H1 (cell line): Measurements from ENCODE around the gene PROK2. TPM values are rescaled to one million over a fixed set of nuclear protein-coding genes. Genes with fewer than 3 reads are reported as not detected.

ENCODE experiments used
- CTCF ChIA-PET: fragments of 300-600 bp; sonication (Branson Sonifier 250); formaldehyde crosslinking; loops from one replicate; lab custom pipeline; 2021; ENCODE audit not compliant: partially characterized antibody; lab: Charles Lee
- POLR2A ChIA-PET: fragments of 300-600 bp; sonication (Branson Sonifier 250); formaldehyde crosslinking; loops from one replicate; lab custom pipeline; 2021; ENCODE audit warnings: inconsistent platforms; ENCODE audit not compliant: partially characterized antibody; lab: Charles Lee
- DNase-seq, 2 experiments: peaks; one replicate each; pipeline versions ENCODE4 v3.0.0 to v3.0.0-alpha.2; 2010 to 2022; ENCODE audit warnings: low spot score in 2 of 2, low read depth in 1 of 2, mixed read lengths in 1 of 2
- FAIRE-seq: peaks from 2 replicates; lab custom pipeline; 2011; peaks lifted over from hg19 to GRCh38; lab: Jason Lieb, UNC
- H2AFZ ChIP-seq: 2 replicates; pipeline ENCODE4 v1.8.1; 2012; ENCODE audit warnings: low read length, inconsistent platforms
- H2AK5ac ChIP-seq: 2 replicates; pipeline ENCODE4 v1.6.1; 2013; ENCODE audit warnings: low read depth, low read length
- H2BK120ac ChIP-seq: replicated peaks from 2 replicates; pipeline ENCODE3; 2013; ENCODE audit warnings: low read depth, low read length, inconsistent platforms
- H2BK12ac ChIP-seq: 2 replicates; pipeline ENCODE4 v1.6.1; 2013; ENCODE audit warnings: low read depth, low read length
- H2BK15ac ChIP-seq: 2 replicates; pipeline ENCODE4 v1.6.1; 2013; ENCODE audit warnings: low read length
- H2BK20ac ChIP-seq: 2 replicates; pipeline ENCODE4 v1.6.1; 2013; ENCODE audit warnings: low read length
- H2BK5ac ChIP-seq: 2 replicates; pipeline ENCODE4 v1.6.1; 2013; ENCODE audit warnings: low read depth, low read length
- H3K14ac ChIP-seq: 2 replicates; pipeline ENCODE4 v1.6.1; 2013; ENCODE audit warnings: inconsistent platforms; ENCODE audit not compliant: insufficient read length
- H3K18ac ChIP-seq: 2 replicates; pipeline ENCODE4 v1.6.1; 2013; ENCODE audit warnings: low read length; ENCODE audit errors: extremely low read depth
- H3K23ac ChIP-seq: 2 replicates; pipeline ENCODE4 v1.6.1; 2013; ENCODE audit warnings: inconsistent platforms; ENCODE audit not compliant: insufficient read length
- H3K23me2 ChIP-seq: 2 replicates; pipeline ENCODE4 v1.6.1; 2013; ENCODE audit warnings: low read depth, low read length
- H3K27ac ChIP-seq: 2 replicates; pipeline ENCODE4 v1.6.1; 2011; ENCODE audit warnings: low read depth, low read length, inconsistent platforms
- H3K27me3 ChIP-seq, 4 experiments: replicated peaks in 1 of 4; 1 replicate in 1 of 4; 2 replicates in 3 of 4; pipeline versions ENCODE4 v1.6.1 to v1.8.1; 2011 to 2013; ENCODE audit warnings: low read length in 3 of 4, mild to moderate bottlenecking in 3 of 4, inconsistent platforms in 2 of 4, mixed read lengths in 2 of 4, moderate library complexity in 1 of 4; ENCODE audit not compliant: control insufficient read depth in 3 of 4, insufficient read depth in 3 of 4; ENCODE audit errors: extremely low read depth in 1 of 4
- H3K36me3 ChIP-seq, 4 experiments: 2 replicates each; pipeline versions ENCODE4 v1.6.1 to v1.8.1; 2011 to 2013; ENCODE audit warnings: mild to moderate bottlenecking in 4 of 4, low read length in 3 of 4, moderate library complexity in 2 of 4, control low read depth in 1 of 4, inconsistent platforms in 1 of 4; ENCODE audit not compliant: insufficient read depth in 4 of 4, control insufficient read depth in 2 of 4
- H3K4ac ChIP-seq: replicated peaks from 2 replicates; pipeline ENCODE3; 2013; ENCODE audit warnings: low read length, low read depth, mixed read lengths, inconsistent platforms; ENCODE audit not compliant: insufficient read length
- H3K4me1 ChIP-seq, 4 experiments: replicated peaks in 1 of 4; 1 replicate in 1 of 4; 2 replicates in 3 of 4; pipeline versions ENCODE4 v1.6.1 to v1.8.1; 2011 to 2013; ENCODE audit warnings: low read length in 3 of 4, inconsistent platforms in 2 of 4, mixed read lengths in 1 of 4; ENCODE audit not compliant: insufficient read depth in 4 of 4, control insufficient read depth in 3 of 4
- H3K4me2 ChIP-seq, 2 experiments: 2 replicates each; pipeline versions ENCODE4 v1.6.1 to v1.8.1; 2011 to 2013; ENCODE audit warnings: low read depth in 2 of 2, low read length in 2 of 2, control low read depth in 1 of 2, inconsistent platforms in 1 of 2, mild to moderate bottlenecking in 1 of 2; ENCODE audit not compliant: insufficient read depth in 1 of 2
- H3K4me3 ChIP-seq, 4 experiments: fragments of 200-600, 300-600 bp in 1 of 4; sonication (generic), shearing (Covaris generic), sonication (Bioruptor Twin) in 1 of 4; 2 replicates each; pipeline versions ENCODE4 v1.5.1 to v1.8.1; 2011 to 2016; ENCODE audit warnings: low read length in 4 of 4, low read depth in 3 of 4, control low read depth in 2 of 4, inconsistent platforms in 2 of 4, mild to moderate bottlenecking in 2 of 4, mixed read lengths in 1 of 4, moderate library complexity in 1 of 4; ENCODE audit not compliant: insufficient read depth in 2 of 4; ENCODE audit errors: extremely low read depth in 1 of 4
- H3K56ac ChIP-seq: replicated peaks from 2 replicates; pipeline ENCODE3; 2013; ENCODE audit warnings: low read depth, mild to moderate bottlenecking, mixed read lengths, low read length, inconsistent platforms; ENCODE audit not compliant: insufficient read length
- H3K79me1 ChIP-seq: 2 replicates; pipeline ENCODE4 v1.6.1; 2013; ENCODE audit warnings: low read depth, low read length, control low read depth
- H3K79me2 ChIP-seq, 2 experiments: 2 replicates each; pipeline versions ENCODE4 v1.6.1 to v1.8.1; 2012 to 2013; ENCODE audit warnings: low read length in 2 of 2, mild to moderate bottlenecking in 2 of 2, inconsistent platforms in 1 of 2; ENCODE audit not compliant: insufficient read depth in 2 of 2, control insufficient read depth in 1 of 2
- H3K9ac ChIP-seq, 4 experiments: replicated peaks in 1 of 4; 1 replicate in 1 of 4; 2 replicates in 3 of 4; pipeline versions ENCODE4 v1.6.1 to v1.8.1; 2011 to 2013; ENCODE audit warnings: low read depth in 3 of 4, low read length in 3 of 4, control low read depth in 2 of 4, mild to moderate bottlenecking in 2 of 4, moderate library complexity in 2 of 4, inconsistent platforms in 1 of 4; ENCODE audit errors: extremely low read depth in 1 of 4
- H3K9me3 ChIP-seq, 2 experiments: 2 replicates each; pipeline versions ENCODE4 v1.6.1 to v1.8.1; 2012 to 2013; ENCODE audit warnings: mild to moderate bottlenecking in 2 of 2, moderate library complexity in 2 of 2, control low read depth in 1 of 2, inconsistent platforms in 1 of 2, low read depth in 1 of 2, low read length in 1 of 2, mixed read lengths in 1 of 2; ENCODE audit not compliant: insufficient read depth in 2 of 2
- H4K20me1 ChIP-seq, 2 experiments: replicated peaks in 1 of 2; 2 replicates each; pipeline versions ENCODE3 to v1.8.1; 2011 to 2013; ENCODE audit warnings: inconsistent platforms in 2 of 2, low read length in 2 of 2, mild to moderate bottlenecking in 1 of 2; ENCODE audit not compliant: insufficient read depth in 2 of 2, control insufficient read depth in 1 of 2
- H4K5ac ChIP-seq: 2 replicates; pipeline ENCODE4 v1.6.1; 2013; ENCODE audit warnings: low read length, low read depth, mixed read lengths, inconsistent platforms; ENCODE audit not compliant: insufficient read length
- H4K8ac ChIP-seq: 2 replicates; pipeline ENCODE4 v1.8.0; 2013; ENCODE audit warnings: mild to moderate bottlenecking, moderate library complexity, low read length, inconsistent platforms; ENCODE audit not compliant: insufficient read depth; ENCODE audit errors: extremely low read depth
- H4K91ac ChIP-seq: replicated peaks from 2 replicates; pipeline ENCODE3; 2013; ENCODE audit warnings: low read length, mixed read lengths, inconsistent platforms; ENCODE audit not compliant: insufficient read length
- BRCA1 ChIP-seq: IDR thresholded peaks from 2 replicates; pipeline ENCODE4 v1.6.1; 2012; ENCODE audit warnings: low read depth, low read length, improper control_type of control experiment
- CBX5 ChIP-seq: fragments of 300-800, 300-1000 bp; sonication (generic); IDR thresholded peaks from 2 replicates; pipeline ENCODE4 v1.7.1; 2016; ENCODE audit warnings: antibody characterized with exemption, low read length, low read depth
- CBX8 ChIP-seq: fragments of 300-800, 300-1000 bp; sonication (generic); IDR thresholded peaks from 2 replicates; pipeline ENCODE4 v1.7.1; 2016; ENCODE audit warnings: low read depth, low read length, borderline replicate concordance
- CHD1 ChIP-seq: IDR thresholded peaks from 2 replicates; pipeline ENCODE4 v1.6.1; 2012; ENCODE audit warnings: low read depth, low read length, improper control_type of control experiment
- EP300 ChIP-seq, 2 experiments: IDR thresholded peaks; 1 replicate in 1 of 2; 2 replicates in 1 of 2; pipeline ENCODE4 v1.6.1; 2011 to 2012; ENCODE audit warnings: low read depth in 2 of 2, low read length in 2 of 2, mild to moderate bottlenecking in 2 of 2, borderline replicate concordance in 1 of 2, inconsistent platforms in 1 of 2, moderate library complexity in 1 of 2
- EZH2 ChIP-seq: fragments of 200-600 bp; sonication (generic); IDR thresholded peaks from 2 replicates; pipeline ENCODE4 v1.7.1; 2012; ENCODE audit warnings: low read depth, mild to moderate bottlenecking, moderate library complexity, low read length, inconsistent platforms; ENCODE audit not compliant: severe bottlenecking
- GABPA ChIP-seq: IDR thresholded peaks from 2 replicates; pipeline ENCODE4 v1.6.1; 2011; ENCODE audit warnings: mild to moderate bottlenecking, low read length, moderate library complexity, borderline replicate concordance; ENCODE audit not compliant: insufficient read depth
- JUN ChIP-seq: IDR thresholded peaks from 2 replicates; pipeline ENCODE4 v1.6.1; 2011; ENCODE audit warnings: low read depth, mild to moderate bottlenecking, improper control_type of control experiment, low read length
- POLR2AphosphoS5 ChIP-seq: IDR thresholded peaks from 2 replicates; pipeline ENCODE4 v1.6.1; 2011; ENCODE audit warnings: low read depth, low read length
- RXRA ChIP-seq: IDR thresholded peaks from 2 replicates; pipeline ENCODE4 v1.6.1; 2011; ENCODE audit warnings: low read depth, mild to moderate bottlenecking, low read length, moderate library complexity; ENCODE audit not compliant: insufficient read depth
- SAP30 ChIP-seq: fragments of 300-600 bp; sonication (generic); IDR thresholded peaks from 2 replicates; pipeline ENCODE4 v1.7.1; 2012; ENCODE audit warnings: low read length, moderate library complexity, mild to moderate bottlenecking, inconsistent platforms; ENCODE audit not compliant: insufficient read depth, insufficient replicate concordance
- SIRT6 ChIP-seq: IDR thresholded peaks from one replicate; pipeline ENCODE4 v1.7.1; 2012; ENCODE audit warnings: low read length, inconsistent platforms
- SRF ChIP-seq: IDR thresholded peaks from 2 replicates; pipeline ENCODE4 v1.6.1; 2011; ENCODE audit warnings: mild to moderate bottlenecking, low read depth, low read length, moderate library complexity
- WGBS, 2 experiments: shearing (Covaris generic) in 1 of 2; methylation state at CpG; one replicate each; pipeline versions ENCODE4 v1.1.6 to v1.1.7; 2013 to 2015; ENCODE audit warnings: low lambda C conversion rate in 2 of 2, mixed read lengths in 2 of 2, inconsistent platforms in 1 of 2, low coverage in 1 of 2, missing lambda C conversion rate in 1 of 2; ENCODE audit not compliant: insufficient replicate concordance in 2 of 2, insufficient coverage in 1 of 2, insufficient read length in 1 of 2; ENCODE audit errors: extremely low coverage in 1 of 2, missing lambda C conversion rate in 1 of 2; 5-methylcytosine and 5-hydroxymethylcytosine counted together
- polyA plus RNA-seq, 7 experiments: library from polyadenylated mRNA; depleted of rRNA in 3 of 7; stranded (reverse) in 5 of 7; unstranded in 2 of 7; fragments of >200 nt in 5 of 7; fragments of 200-250 nt in 2 of 7; gene quantifications; 1 replicate in 5 of 7; 2 replicates in 1 of 7; 4 replicates in 1 of 7; pipeline versions ENCODE4 v1.2.1 to v1.2.3, GENCODE V29; 2011 to 2013; ENCODE audit warnings: missing spikeins in 2 of 7, mixed read lengths in 2 of 7
- total RNA-seq: library from RNA; stranded (reverse); fragmentation: NEBNext Ultra II Directional; extraction: Animal tissue kit (Norgen Biotek cat#: 25700); gene quantifications from 2 replicates; pipeline ENCODE4 v1.2.1, GENCODE V29; 2021
- TF ChIP-seq, protein P1 (sequence below): IDR thresholded peaks from 2 replicates; pipeline ENCODE4 v1.6.1; 2012; ENCODE audit warnings: inconsistent platforms

The PROK2 gene
- total and polyA plus RNA-seq, 2 of the 8 experiments (the other 6 are each of a cell fraction or from before 2014, with no cell fraction given): 0.50 to 1.8 TPM

DNA sequence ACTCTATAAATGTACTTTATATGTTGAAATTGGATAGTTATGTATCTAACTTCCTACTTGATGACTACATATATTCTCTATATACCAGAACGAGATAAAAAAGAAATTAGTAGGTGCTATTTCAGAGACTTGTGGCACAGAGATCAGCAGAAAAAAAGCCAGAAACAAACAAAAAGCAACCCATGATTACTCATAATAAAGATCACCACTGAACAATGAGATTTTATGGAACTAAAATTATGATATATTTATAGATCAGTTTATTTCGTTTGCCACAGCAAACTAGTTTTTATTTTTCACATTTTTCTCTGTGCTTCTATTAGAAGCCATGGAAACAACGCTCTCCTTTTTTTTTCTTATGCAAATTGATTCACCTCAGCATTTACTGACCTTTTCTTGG lies 15.1 kb upstream of the PROK2 start:
- no peak overlapping the region for H4K8ac ChIP-seq
- H2BK120ac ChIP-seq: no peak overlapping the region
- no peak overlapping the region for H2BK5ac ChIP-seq
- DNase-seq: no peak
- H3K27me3 ChIP-seq: no peaks in the 10 kb centered on the region
- FAIRE-seq: no peak
- no peak overlapping the region for H2BK12ac ChIP-seq
- H3K4me1 ChIP-seq: peaks cover 0 to 10% (median 6%) of the 10 kb centered on the region in 4 experiments
- TF ChIP-seq POLR2AphosphoS5 (no peak), BRCA1 (no peak), SIRT6 (no peak), CBX5 (no peak), RXRA (no peak), SRF (no peak), CBX8 (no peak), EP300 (IDR thresholded peaks at IDR 0.05; ENCODE audit: borderline replicate concordance in 1 of 2, low read depth in 2 of 2, low read length in 2 of 2) (no peak), GABPA (no peak), JUN (no peak), CHD1 (no peak), EZH2 (no peak), SAP30 (no peak)
- TF ChIP-seq, protein P1, sequence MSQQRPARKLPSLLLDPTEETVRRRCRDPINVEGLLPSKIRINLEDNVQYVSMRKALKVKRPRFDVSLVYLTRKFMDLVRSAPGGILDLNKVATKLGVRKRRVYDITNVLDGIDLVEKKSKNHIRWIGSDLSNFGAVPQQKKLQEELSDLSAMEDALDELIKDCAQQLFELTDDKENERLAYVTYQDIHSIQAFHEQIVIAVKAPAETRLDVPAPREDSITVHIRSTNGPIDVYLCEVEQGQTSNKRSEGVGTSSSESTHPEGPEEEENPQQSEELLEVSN: no peak
- no peak overlapping the region for H3K4me3 ChIP-seq
- no peak overlapping the region for H2AFZ ChIP-seq
- no peak overlapping the region for H3K4me2 ChIP-seq
- no peak overlapping the region for H3K9ac ChIP-seq
- no peak overlapping the region for H4K5ac ChIP-seq
- 48% methylated on average over 3 of the region's 3 CpGs; no CpG with 5 or more reads in 1 of the 2 experiments for WGBS, 2 experiments
- no peak overlapping the region for H3K18ac ChIP-seq
- CTCF ChIA-PET: interaction anchor here (1.9 kb wide), 1 partner anchor 20 kb away, joined by 4 read pairs; no protein-coding TSS in a partner anchor
- no peaks in the 10 kb centered on the region for H3K9me3 ChIP-seq
- POLR2A ChIA-PET: no interaction called here
- H2AK5ac ChIP-seq: no peak overlapping the region
- H2BK15ac ChIP-seq: no peak overlapping the region
- H3K23ac ChIP-seq: no peak overlapping the region
- no peak overlapping the region for H3K27ac ChIP-seq
- H4K20me1 ChIP-seq: no peaks in the 10 kb centered on the region
- H2BK20ac ChIP-seq: no peak overlapping the region
- H3K14ac ChIP-seq: no peak overlapping the region
- no peak overlapping the region for H3K4ac ChIP-seq
- H3K79me2 ChIP-seq: no peaks in the 10 kb centered on the region
- no peaks in the 10 kb centered on the region; the same call in 1 of the 2 replicates for H3K79me1 ChIP-seq
- H3K23me2 ChIP-seq: no peaks in the 10 kb centered on the region
- no peak overlapping the region for H3K56ac ChIP-seq
- no peaks in the 10 kb centered on the region for H3K36me3 ChIP-seq
- H4K91ac ChIP-seq: no peak overlapping the region
